Neural cell (in vitro differentiated cells): ENCODE data around the gene FNDC11. TPM values are rescaled to one million over a fixed set of nuclear protein-coding genes. Genes with fewer than 3 reads are reported as not detected.

ENCODE experiments used
- H2AFZ ChIP-seq: fragments of 200-600, 300-800 bp; sonication (generic), shearing (Covaris generic); 2 replicates; pipeline ENCODE4 v1.6.0; 2014; ENCODE audit warnings: low read depth, mild to moderate bottlenecking, antibody characterized with exemption, low read length, moderate library complexity
- H3F3A ChIP-seq: fragments of 200-600 bp; shearing (Covaris generic); 2 replicates; pipeline ENCODE4 v1.6.1; 2016; ENCODE audit warnings: mild to moderate bottlenecking, moderate library complexity, mixed read lengths, antibody characterized with exemption, low read length; ENCODE audit not compliant: insufficient read depth, poor library complexity, severe bottlenecking
- H3K27ac ChIP-seq: fragments of 200-600, 300-800 bp; sonication (generic), shearing (Covaris generic); 2 replicates; pipeline ENCODE4 v1.5.1; 2014; ENCODE audit warnings: mild to moderate bottlenecking, low read length, moderate library complexity
- H3K27me3 ChIP-seq: fragments of 300-800, 200-600 bp; sonication (generic), shearing (Covaris generic); 2 replicates; pipeline ENCODE4 v1.6.0; 2014; ENCODE audit warnings: mild to moderate bottlenecking, low read depth, low read length, moderate library complexity; ENCODE audit not compliant: insufficient read depth
- H3K36me3 ChIP-seq: fragments of 300-800, 200-600 bp; sonication (generic), shearing (Covaris generic); 2 replicates; pipeline ENCODE4 v1.5.1; 2014; ENCODE audit warnings: mild to moderate bottlenecking, antibody characterized with exemption, low read length, moderate library complexity; ENCODE audit not compliant: insufficient read depth
- H3K4me2 ChIP-seq: fragments of 300-800, 200-600 bp; sonication (generic), shearing (Covaris generic); 2 replicates; pipeline ENCODE4 v1.6.0; 2014; ENCODE audit warnings: mild to moderate bottlenecking, low read length
- H3K4me3 ChIP-seq: fragments of 300-800, 200-600 bp; sonication (generic), shearing (Covaris generic); 2 replicates; pipeline ENCODE4 v1.5.1; 2014; ENCODE audit warnings: mild to moderate bottlenecking, low read length, moderate library complexity
- H3K79me2 ChIP-seq: fragments of 200-600 bp; shearing (Covaris generic); replicated peaks from 2 replicates; pipeline ENCODE4 v1.6.0; 2014; ENCODE audit warnings: mild to moderate bottlenecking, low read length, moderate library complexity; ENCODE audit not compliant: insufficient read depth
- H3K9ac ChIP-seq: fragments of 300-800, 200-600 bp; sonication (generic), shearing (Covaris generic); 2 replicates; pipeline ENCODE4 v1.6.1; 2016; ENCODE audit warnings: mild to moderate bottlenecking, low read length, mixed read lengths
- H3K9me2 ChIP-seq: fragments of 200-600 bp; shearing (Covaris generic); 2 replicates; pipeline ENCODE4 v1.6.1; 2016; ENCODE audit warnings: mild to moderate bottlenecking, low read length, mixed read lengths; ENCODE audit not compliant: insufficient read depth
- H3K9me3 ChIP-seq: fragments of 200-600, 300-800 bp; sonication (generic), shearing (Covaris generic); 2 replicates; pipeline ENCODE4 v1.6.1; 2016; ENCODE audit warnings: mild to moderate bottlenecking, mixed run types, low read length, moderate library complexity, mixed read lengths
- H4K20me1 ChIP-seq: fragments of 200-600 bp; shearing (Covaris generic); 2 replicates; pipeline ENCODE4 v1.6.1; 2016; ENCODE audit warnings: mild to moderate bottlenecking, mixed run types; ENCODE audit not compliant: insufficient read depth
- CTCF ChIP-seq: fragments of 450-650 bp; IDR thresholded peaks from 2 replicates; pipeline ENCODE4 v1.5.1; 2014; ENCODE audit warnings: antibody characterized with exemption, mild to moderate bottlenecking, moderate library complexity; ENCODE audit not compliant: poor library complexity, severe bottlenecking
- EP300 ChIP-seq: fragments of 450-650 bp; conservative IDR thresholded peaks from 2 replicates; pipeline ENCODE4 v1.6.1; 2014; ENCODE audit warnings: antibody characterized with exemption, mild to moderate bottlenecking, moderate library complexity; ENCODE audit not compliant: poor library complexity, severe bottlenecking
- EZH2 ChIP-seq: fragments of 200-600, 300-800 bp; shearing (Covaris generic), sonication (generic); IDR thresholded peaks from 2 replicates; pipeline ENCODE4 v1.6.1; 2014; ENCODE audit warnings: antibody characterized with exemption, low read length, borderline replicate concordance, mild to moderate bottlenecking; ENCODE audit not compliant: insufficient read depth, poor library complexity, severe bottlenecking
- MXI1 ChIP-seq: fragments of 450-650 bp; conservative IDR thresholded peaks from 2 replicates; pipeline ENCODE4 v1.6.1; 2014; ENCODE audit warnings: antibody characterized with exemption, mild to moderate bottlenecking; ENCODE audit not compliant: poor library complexity, severe bottlenecking
- POLR2AphosphoS5 ChIP-seq: IDR thresholded peaks from 2 replicates; pipeline ENCODE4 v1.6.1; 2012
- RAD21 ChIP-seq: fragments of 450-650 bp; conservative IDR thresholded peaks from 2 replicates; pipeline ENCODE4 v1.6.1; 2014; ENCODE audit warnings: antibody characterized with exemption, mild to moderate bottlenecking, moderate library complexity
- REST ChIP-seq: IDR thresholded peaks from 2 replicates; pipeline ENCODE4 v1.6.1; 2012; ENCODE audit warnings: borderline replicate concordance
- SMC3 ChIP-seq: fragments of 450-650 bp; conservative IDR thresholded peaks from 2 replicates; pipeline ENCODE4 v1.6.1; 2014; ENCODE audit warnings: antibody characterized with exemption, mild to moderate bottlenecking, moderate library complexity; ENCODE audit not compliant: poor library complexity
- TAF1 ChIP-seq: IDR thresholded peaks from 2 replicates; pipeline ENCODE4 v1.6.1; 2012; ENCODE audit warnings: low read depth
- polyA plus RNA-seq: library from polyadenylated mRNA; depleted of rRNA; stranded (reverse); fragments of >200 nt; gene quantifications from 2 replicates; pipeline ENCODE4 v1.2.3, GENCODE V29; 2014

The FNDC11 gene
- polyA plus RNA-seq, 1 donor from 2014 or later: 1.9 TPM

- no peak overlapping the region for H2AFZ ChIP-seq
- H3K4me3 ChIP-seq: no peak overlapping the region
- H3K9ac ChIP-seq: no peak overlapping the region
- no peak overlapping the region for H3K4me2 ChIP-seq
- no peaks in the 10 kb centered on the region for H3K36me3 ChIP-seq
- H3K9me2 ChIP-seq: no peaks in the 10 kb centered on the region
- no peak for TF ChIP-seq SMC3
- TF ChIP-seq CTCF: no peak
- no peak for TF ChIP-seq TAF1
- TF ChIP-seq REST: no peak
- no peak for TF ChIP-seq EP300
- no peak for TF ChIP-seq RAD21
- no peak for TF ChIP-seq EZH2
- TF ChIP-seq MXI1: no peak
- TF ChIP-seq POLR2AphosphoS5: no peak
- H3F3A ChIP-seq: no peaks in the 10 kb centered on the region
- H3K27me3 ChIP-seq: no peaks in the 10 kb centered on the region
- no peaks in the 10 kb centered on the region for H3K9me3 ChIP-seq
- no peak overlapping the region for H3K27ac ChIP-seq
- H3K79me2 ChIP-seq: no peaks in the 10 kb centered on the region
- H4K20me1 ChIP-seq: no peaks in the 10 kb centered on the region
Observed at GRCh38 chr20:63552481-63553249, 1.3 kb upstream of the FNDC11 start.

- peak overlapping the region; percentile 54 for H3K9ac ChIP-seq
- H3K36me3 ChIP-seq: no peaks in the 10 kb centered on the region
- no peak overlapping the region for H3K4me2 ChIP-seq
- no peaks in the 10 kb centered on the region for H3K79me2 ChIP-seq
- peak overlapping the region; percentile 45 for H2AFZ ChIP-seq
- no peaks in the 10 kb centered on the region for H3K9me2 ChIP-seq
- H3K4me3 ChIP-seq: peak overlapping the region; percentile 65
- no peaks in the 10 kb centered on the region for H4K20me1 ChIP-seq
- no peaks in the 10 kb centered on the region for H3K9me3 ChIP-seq
- H3F3A ChIP-seq: no peaks in the 10 kb centered on the region
- no peaks in the 10 kb centered on the region for H3K27me3 ChIP-seq
- H3K27ac ChIP-seq: no peak overlapping the region
- no peak for TF ChIP-seq REST
Observed at GRCh38 chr20:63553251-63553932, 567 bp upstream of the FNDC11 start.
